HG03196 (cell line): ENCODE measurements around the gene TNS4.

ENCODE experiments used
- ATAC-seq: cut with Tn5 transposase; IDR thresholded peaks from one replicate; pipeline ENCODE4 v1.9.1; 2021; ENCODE audit not compliant: unreplicated experiment

The TNS4 gene

DNA sequence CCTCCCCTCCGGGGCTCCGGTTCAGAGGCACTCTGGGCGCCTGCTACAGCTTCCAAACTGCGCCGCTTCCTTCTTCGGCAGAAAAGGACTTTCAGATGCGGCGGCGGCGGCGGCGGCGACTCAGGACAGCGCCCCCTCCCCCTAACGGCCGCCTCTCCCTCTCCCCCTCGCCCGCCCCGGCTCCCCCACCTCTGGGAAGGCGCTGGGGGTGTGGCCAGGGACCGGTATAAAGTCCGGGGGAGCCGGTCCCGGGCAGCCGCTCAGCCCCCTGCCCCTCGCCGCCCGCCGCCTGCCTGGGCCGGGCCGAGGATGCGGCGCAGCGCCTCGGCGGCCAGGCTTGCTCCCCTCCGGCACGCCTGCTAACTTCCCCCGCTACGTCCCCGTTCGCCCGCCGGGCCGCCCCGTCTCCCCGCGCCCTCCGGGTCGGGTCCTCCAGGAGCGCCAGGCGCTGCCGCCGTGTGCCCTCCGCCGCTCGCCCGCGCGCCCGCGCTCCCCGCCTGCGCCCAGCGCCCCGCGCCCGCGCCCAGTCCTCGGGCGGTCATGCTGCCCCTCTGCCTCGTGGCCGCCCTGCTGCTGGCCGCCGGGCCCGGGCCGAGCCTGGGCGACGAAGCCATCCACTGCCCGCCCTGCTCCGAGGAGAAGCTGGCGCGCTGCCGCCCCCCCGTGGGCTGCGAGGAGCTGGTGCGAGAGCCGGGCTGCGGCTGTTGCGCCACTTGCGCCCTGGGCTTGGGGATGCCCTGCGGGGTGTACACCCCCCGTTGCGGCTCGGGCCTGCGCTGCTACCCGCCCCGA lies 58.0 kb downstream of the TNS4 start, which contains the start of gene IGFBP4:
Gene IGFBP4, plus strand, starts transcription at position 255 of the 792 bp plus-strand sequence. Its CDS starts 286 bp downstream, at position 541.
- ATAC-seq = no peak

DNA sequence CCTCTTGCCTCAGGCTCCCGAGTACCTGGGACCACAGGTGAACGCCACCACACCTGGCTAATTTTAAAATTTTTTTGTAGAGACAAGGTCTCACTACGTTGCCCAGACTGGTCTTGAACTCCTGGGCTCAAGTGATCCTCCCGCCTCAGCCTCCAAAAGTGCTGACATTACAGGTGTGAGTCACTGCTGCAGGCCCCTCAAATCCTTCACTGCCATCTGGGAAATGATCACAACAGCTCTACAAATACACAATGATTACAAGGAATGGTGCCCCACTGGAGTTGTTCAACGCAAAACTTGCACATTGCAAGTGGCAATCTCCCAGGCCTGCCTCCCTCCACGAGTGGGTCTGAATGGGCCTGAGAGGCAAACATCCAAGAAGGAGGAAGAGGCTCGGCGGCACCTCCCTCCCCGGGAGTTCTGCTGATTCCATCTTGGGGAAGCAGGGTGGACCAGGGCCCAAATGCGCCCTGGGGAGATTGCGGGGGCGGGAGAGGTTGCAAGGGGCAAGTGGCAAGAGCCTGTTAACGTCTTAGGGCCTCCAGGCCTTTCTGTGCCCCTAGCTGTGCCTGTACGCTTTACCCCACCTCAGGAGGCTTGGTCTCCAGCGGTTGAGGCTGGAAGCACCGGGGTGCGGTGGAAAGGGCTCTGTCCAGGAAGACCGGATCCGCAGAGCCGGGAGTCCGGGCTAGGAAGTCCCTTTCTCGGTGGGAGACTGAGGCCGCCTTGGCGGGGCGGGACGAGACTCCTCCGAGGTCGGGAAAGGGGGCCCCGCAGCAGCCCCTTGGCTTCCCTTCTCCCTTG lies 58.8 kb downstream of the TNS4 start:
- no peak for ATAC-seq

DNA sequence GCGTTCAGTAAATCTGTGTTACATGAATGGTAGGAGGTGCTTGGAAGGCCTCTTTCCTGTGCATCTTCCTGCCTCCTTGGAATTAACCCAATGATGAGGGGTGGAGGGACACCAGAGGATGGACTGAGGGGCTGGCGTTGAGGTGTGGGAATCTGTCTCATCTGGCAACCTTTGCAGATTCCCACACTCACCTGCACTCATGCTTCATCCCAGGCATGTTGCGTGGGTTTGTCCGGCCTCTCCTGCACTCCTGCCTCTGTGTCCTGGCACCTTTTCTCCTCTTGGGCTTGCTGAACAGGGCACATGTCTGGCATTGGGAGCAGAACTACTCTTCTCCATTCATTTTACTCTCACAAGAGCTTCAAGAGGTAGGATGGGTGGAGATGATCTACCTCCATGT lies 61.3 kb downstream of the TNS4 start:
- ATAC-seq = no peak

DNA sequence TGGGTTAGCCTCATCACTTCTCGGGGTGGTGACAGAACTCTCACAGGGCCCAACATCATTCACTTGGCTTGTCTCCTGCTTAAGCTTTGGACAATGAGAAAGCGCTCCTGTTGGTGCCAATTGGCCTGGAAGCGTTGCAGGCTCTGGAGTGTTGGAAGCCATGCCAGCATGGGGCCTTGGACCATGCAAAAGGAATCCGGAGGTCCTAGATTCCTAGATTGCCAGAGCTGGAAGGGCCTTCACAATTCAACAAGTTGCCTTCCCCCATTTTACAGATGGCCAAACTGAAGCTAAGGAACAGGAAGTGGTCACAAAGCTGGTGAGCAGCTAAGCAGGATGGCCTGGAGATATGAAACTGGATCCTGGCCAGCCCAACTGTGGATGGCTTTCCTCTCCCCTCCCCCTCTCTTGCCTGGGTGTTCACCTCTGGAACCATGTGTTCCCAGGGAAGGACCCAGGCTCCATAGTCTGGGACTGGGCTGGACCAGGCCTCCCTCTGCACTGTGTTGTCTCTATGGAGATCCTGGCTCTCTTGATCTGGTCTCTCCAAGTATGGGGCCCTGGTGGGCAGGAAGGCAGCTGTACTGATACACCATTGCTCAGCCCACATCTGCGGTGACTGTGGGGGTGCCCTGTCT lies 64.2 kb downstream of the TNS4 start:
- ATAC-seq = no peak

DNA sequence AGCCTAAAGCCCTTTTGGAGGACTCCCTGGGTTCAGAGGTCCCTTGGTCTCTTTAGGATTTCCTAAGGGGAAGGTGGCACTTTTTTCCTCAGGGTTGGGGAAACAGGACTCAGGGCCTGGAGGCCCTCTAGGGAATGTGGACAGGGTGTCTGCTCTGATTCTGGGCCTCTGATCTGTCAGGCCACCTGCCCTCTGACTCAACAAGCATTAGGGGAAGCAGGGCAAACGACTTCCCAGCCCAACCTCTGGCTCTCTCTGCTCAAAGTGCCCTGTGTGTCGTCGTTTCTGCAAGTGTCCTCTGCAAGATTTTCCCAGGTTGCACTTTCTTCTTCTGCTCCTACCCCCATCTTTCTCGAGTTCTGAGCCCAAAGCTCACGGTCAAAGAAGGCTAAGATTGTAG lies 64.8 kb downstream of the TNS4 start:
- ATAC-seq = no peak

DNA sequence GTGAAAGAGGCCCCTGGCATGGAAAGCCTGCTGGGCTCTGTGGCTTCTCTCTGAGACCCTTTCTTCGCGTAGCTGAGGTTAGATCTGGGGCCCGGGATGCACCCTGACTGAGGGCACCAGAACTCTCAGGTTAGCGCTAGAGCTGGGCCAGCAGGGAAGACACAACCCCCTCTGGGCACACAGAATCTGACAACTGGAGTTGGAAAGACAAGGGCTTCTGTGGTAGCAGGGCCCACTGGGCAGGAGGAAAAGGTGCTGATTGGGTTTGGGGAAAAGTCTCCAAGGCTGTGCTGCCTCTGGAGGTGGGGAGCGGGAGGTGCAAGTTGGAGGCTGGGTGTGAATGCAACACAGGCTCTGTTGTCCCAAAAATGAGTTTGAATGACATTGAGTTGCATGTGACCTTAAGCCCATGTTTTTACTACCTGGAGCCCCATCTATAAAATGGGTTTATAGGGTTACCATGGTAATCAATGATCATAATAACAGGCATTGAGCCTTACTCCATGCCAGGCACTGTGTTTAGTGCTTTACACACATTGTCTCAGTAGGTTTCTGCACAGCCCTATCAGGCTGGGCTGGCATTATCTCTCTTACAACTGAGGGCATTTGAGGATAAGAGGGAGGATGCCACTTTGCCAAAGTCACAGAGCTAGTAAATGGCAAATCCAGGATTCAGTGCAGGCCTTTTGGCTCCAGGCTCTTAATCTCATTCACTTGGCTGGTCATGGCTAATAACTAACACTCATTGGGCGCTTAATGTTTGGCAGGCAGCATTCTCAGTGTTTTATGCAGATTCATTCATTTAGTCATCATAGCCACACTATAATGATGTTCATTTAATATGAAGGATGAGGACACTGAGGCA lies 67.6 kb downstream of the TNS4 start:
- no peak for ATAC-seq

DNA sequence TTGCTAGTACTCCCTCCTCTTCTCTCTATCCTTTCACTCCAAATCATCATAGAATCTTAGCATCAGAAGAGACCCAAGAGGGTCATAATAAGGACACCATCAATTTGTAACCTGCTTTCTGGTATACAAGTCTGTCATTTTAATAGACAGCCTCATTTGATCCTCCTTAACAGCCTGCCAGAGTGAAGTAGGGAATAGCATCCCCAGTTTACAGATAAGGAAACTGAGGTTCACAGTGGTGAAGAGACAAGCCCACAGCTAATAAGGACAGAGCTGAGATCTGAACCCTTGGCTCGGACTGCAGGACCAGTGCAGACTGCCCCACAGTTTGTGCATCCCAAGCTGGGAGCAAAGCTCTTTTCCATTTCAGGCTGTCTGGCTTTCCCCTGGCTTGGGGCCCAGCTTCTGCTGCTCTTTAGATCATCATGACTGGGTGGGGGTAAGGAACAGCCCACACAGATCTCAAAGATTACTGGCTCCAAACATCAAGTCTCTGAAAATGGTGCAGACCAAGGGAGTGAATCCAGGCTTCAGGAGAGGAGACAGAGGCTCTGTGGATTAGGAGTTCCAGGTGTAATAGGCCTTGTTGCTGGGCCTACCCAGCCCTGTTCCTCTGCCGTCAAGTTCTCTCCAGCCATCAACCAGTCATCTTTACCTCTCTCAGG lies 68.4 kb downstream of the TNS4 start:
- no peak for ATAC-seq

DNA sequence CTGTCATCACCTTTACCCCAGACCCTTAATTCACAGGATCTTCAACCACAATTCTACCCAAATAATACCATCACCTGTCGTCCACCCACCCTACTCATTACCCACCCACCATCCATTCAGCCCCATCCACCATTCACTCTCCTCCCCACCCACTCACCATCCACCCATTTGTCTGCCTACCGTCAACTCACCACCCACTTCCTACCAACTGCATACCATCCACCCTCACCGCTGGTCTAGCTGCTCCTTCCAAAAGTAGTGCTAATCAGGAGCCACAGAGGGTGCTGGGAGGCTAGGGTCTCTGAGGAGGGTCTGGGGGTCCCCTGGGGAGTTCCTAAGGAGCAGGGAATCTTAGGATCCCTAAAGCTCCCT lies 70.2 kb downstream of the TNS4 start:
- no peak for ATAC-seq

DNA sequence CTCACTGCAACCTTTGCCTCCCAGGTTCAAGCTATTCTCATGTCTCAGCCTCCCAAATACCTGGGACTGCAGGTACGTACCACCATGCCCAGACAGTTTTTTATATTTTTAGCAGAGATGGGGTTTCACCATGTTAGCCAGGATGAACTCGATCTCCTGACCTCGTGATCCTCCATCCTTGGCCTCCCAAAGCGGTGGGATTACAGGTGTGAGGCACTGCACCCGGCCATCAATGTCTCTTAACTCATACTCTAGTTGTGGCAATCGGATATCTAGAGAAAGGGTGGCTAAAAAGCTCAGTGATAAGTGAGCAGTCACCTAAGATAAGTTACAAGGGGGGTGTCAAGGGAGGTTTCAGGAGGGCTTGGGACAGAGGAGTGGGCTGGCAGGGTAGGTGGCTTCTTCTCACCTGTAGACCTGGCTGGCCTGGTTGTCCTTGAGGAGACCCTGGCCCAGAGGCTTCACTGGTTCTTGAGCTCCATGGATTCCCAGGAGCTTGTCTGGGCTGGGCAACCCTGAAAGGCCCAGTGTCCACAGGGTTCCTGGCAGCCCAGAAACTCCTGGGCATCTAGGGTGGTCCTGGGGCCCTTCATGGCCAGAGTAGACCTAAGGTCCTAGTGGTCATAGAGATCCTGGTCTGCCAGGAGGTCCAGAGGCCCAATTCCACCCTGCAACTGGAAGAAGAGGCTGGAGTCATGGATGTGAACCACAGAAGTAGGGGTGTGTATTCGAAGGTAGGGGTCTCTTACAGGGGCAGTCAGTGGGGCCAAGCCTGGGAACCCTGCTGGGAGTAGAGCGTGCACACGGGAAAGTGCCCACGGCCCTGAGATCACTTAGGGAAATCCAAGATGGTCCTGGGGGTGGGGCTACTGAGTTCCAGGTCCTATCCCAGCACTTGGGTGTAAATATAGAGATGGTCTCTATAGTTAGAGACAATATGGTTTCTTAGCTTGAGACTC lies 70.9 kb downstream of the TNS4 start:
- ATAC-seq = no peak

DNA sequence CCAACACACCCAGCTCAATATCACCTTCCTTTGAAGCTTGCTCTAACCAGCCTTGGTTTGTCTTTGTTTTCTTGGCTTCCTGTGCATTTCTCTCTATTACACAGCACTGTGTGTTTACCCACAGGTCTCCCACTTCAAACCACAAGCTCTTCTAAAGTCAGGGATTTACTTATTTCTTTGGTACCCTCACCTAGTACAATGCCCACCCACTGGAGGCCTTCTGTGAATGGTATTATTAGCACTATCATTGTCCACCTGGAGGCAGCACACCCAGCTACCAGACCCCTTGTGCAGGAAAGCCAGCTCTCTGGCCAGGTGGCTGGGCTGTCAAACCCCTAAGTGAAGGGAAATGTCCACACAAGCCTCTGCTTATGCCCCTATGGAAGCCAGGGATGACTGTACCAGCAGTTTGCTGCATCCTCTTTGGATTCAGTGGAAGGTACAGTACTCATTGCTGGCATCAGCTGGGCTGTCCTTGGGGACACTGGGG lies 74.4 kb downstream of the TNS4 start:
- ATAC-seq = no peak
